HG03103 (cell line): Measurements from ENCODE around the gene SF3A1.
A peak's percentile ranks its signal among the peaks of the same experiment; 100 is the strongest.
"Not testable (repeated sequence)": the region's sequence is repeated elsewhere in the genome, so short reads cannot be mapped to it uniquely, and the experiment has no call there.

Experiments used
- ATAC-seq: cut with Tn5 transposase; IDR thresholded peaks from one replicate; pipeline ENCODE4 v1.9.1; 2021; ENCODE audit warnings: low read depth; ENCODE audit not compliant: unreplicated experiment

The SF3A1 gene

GRCh38 chr22:30348809-30349208 is 7.9 kb downstream of the SF3A1 start:
- ATAC-seq: no peak

- no peak for ATAC-seq
These were observed 8.3 kb downstream of the SF3A1 start for GRCh38 chr22:30348404-30348803.

- no peak for ATAC-seq
These were observed 9.3 kb downstream of the SF3A1 start for GRCh38 chr22:30347255-30347892.

GRCh38 chr22:30344447-30345200 is 12.1 kb downstream of the SF3A1 start:
- no peak for ATAC-seq

GRCh38 chr22:30340911-30341685 is 15.6 kb downstream of the SF3A1 start:
- no peak for ATAC-seq

- ATAC-seq: no peak
These were observed 17.9 kb downstream of the SF3A1 start for GRCh38 chr22:30338802-30339201.

GRCh38 chr22:30338341-30338740 is 18.4 kb downstream of the SF3A1 start:
- not testable (repeated sequence) for ATAC-seq

GRCh38 chr22:30337461-30337778 is 19.3 kb downstream of the SF3A1 start:
- ATAC-seq: no peak

GRCh38 chr22:30336752-30337460 is 19.8 kb downstream of the SF3A1 start:
- no peak for ATAC-seq

- ATAC-seq: no peak
These were observed 21.5 kb downstream of the SF3A1 start for GRCh38 chr22:30335236-30335635.

GRCh38 chr22:30334646-30335045 is 22.0 kb downstream of the SF3A1 start:
- no peak for ATAC-seq

- ATAC-seq: no peak
These were observed 23.0 kb downstream of the SF3A1 start for GRCh38 chr22:30333707-30334087.

GRCh38 chr22:30332994-30333706 is 23.5 kb downstream of the SF3A1 start:
- no peak for ATAC-seq

- no peak for ATAC-seq
These were observed 24.1 kb downstream of the SF3A1 start for GRCh38 chr22:30332551-30332950.

GRCh38 chr22:30328466-30329049 is 28.1 kb downstream of the SF3A1 start:
- ATAC-seq: no peak

- no peak for ATAC-seq
These were observed 28.8 kb downstream of the SF3A1 start for GRCh38 chr22:30327864-30328345.

GRCh38 chr22:30326706-30327362 is 29.9 kb downstream of the SF3A1 start, which contains the start of gene TBC1D10A:
Gene TBC1D10A, minus strand, starts transcription at chr22:30326941. Its CDS starts 60 bp downstream, at chr22:30326881.
- ATAC-seq: peak; percentile 81

GRCh38 chr22:30326255-30326705 is 30.4 kb downstream of the SF3A1 start:
- no peak for ATAC-seq

GRCh38 chr22:30325724-30326254 is 30.9 kb downstream of the SF3A1 start:
- no peak for ATAC-seq
